ENCODE data around the gene ZDHHC5.

Gene ZDHHC5

GRCh38 chr11:57667736-57668433 is at the start of gene ZDHHC5:
Gene ZDHHC5, plus strand, starts transcription at chr11:57668114. Its CDS starts 4,977 bp downstream, at chr11:57673091.
- DNase-seq (ENCODE audit: low read depth): peak; percentile 99

GRCh38 chr11:57618438-57618837 is 49.5 kb upstream of the ZDHHC5 start:
- DNase-seq (ENCODE audit: low read depth): no peak

- DNase-seq (ENCODE audit: low read depth): no peak
Measured at GRCh38 chr11:57619331-57619730, 48.6 kb upstream of the ZDHHC5 start.

GRCh38 chr11:57620467-57620866 is 47.4 kb upstream of the ZDHHC5 start:
- DNase-seq (ENCODE audit: low read depth): no peak

- no peak for DNase-seq (ENCODE audit: low read depth)
Measured at GRCh38 chr11:57622263-57622662, 45.7 kb upstream of the ZDHHC5 start.

GRCh38 chr11:57624864-57625263 is 43.0 kb upstream of the ZDHHC5 start:
- no peak for DNase-seq (ENCODE audit: low read depth)

- no peak for DNase-seq (ENCODE audit: low read depth)
Measured at GRCh38 chr11:57626895-57627294, 41.0 kb upstream of the ZDHHC5 start.

GRCh38 chr11:57630171-57630570 is 37.7 kb upstream of the ZDHHC5 start:
- DNase-seq (ENCODE audit: low read depth): no peak

GRCh38 chr11:57632116-57632515 is 35.8 kb upstream of the ZDHHC5 start:
- no peak for DNase-seq (ENCODE audit: low read depth)

GRCh38 chr11:57633394-57634070 is 34.4 kb upstream of the ZDHHC5 start:
- DNase-seq (ENCODE audit: low read depth): no peak

GRCh38 chr11:57634311-57634710 is 33.6 kb upstream of the ZDHHC5 start:
- DNase-seq (ENCODE audit: low read depth): no peak

- DNase-seq (ENCODE audit: low read depth): no peak
Measured at GRCh38 chr11:57635246-57635645, 32.7 kb upstream of the ZDHHC5 start.

- no peak for DNase-seq (ENCODE audit: low read depth)
Measured at GRCh38 chr11:57637626-57638004, 30.3 kb upstream of the ZDHHC5 start.

GRCh38 chr11:57638005-57638781 is 29.7 kb upstream of the ZDHHC5 start:
- DNase-seq (ENCODE audit: low read depth): no peak

GRCh38 chr11:57638811-57639320 is 29.0 kb upstream of the ZDHHC5 start:
- DNase-seq (ENCODE audit: low read depth): no peak

GRCh38 chr11:57639321-57640067 is 28.4 kb upstream of the ZDHHC5 start:
- no peak for DNase-seq (ENCODE audit: low read depth)

- no peak for DNase-seq (ENCODE audit: low read depth)
Measured at GRCh38 chr11:57640068-57640800, 27.7 kb upstream of the ZDHHC5 start.

- DNase-seq (ENCODE audit: low read depth): no peak
Measured at GRCh38 chr11:57641011-57641807, 26.7 kb upstream of the ZDHHC5 start.

GRCh38 chr11:57643802-57644201 is 24.1 kb upstream of the ZDHHC5 start:
- no peak for DNase-seq (ENCODE audit: low read depth)
